Measurements from ENCODE around the gene PRDX2. TPM values are rescaled to one million over a fixed set of nuclear protein-coding genes. Genes with fewer than 3 reads are reported as not detected.

PRDX2 gene
- polyA plus RNA-seq, 5 donors, result 197 to 304 (median 214) TPM

GRCh38 chr19:12757544-12758274 is 43.9 kb downstream of the PRDX2 start:
- DNase-seq, result peak in 1 of 2 donors; percentile 58

DNA sequence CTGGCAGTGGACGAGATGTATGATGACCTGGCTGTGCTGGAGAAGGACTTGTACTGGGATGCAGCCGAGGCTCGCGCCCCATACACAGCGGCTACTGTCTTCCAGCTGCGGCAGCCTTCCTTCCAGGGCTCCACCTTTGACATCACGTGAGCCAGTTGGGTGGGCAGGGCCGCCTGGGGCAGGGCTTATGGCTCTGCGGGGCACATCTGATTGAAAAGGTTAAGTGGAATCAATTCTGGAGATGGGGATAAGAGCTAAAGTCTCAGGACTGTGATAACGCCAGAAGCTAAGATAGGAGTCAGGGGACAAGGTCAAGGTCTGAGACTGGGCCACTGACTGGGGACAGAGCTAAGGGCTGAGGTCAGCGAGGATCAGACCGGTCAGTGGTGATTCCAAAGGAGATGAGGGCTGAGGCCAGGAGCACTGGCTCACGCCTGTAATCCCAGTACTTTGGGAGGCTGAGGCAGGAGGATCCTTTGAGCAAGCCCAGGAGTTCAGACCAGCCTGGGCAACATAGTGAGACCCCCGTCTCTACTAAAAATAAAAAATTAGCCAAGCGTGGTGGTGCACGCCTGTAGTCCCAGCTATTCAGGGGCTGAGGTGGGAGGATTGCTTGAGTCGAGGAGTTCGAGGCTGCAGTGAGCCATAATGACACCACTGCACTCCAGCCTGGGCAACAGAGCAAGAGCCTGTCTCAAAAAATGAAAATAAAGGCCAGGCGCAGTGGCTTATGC is 45.3 kb downstream of the PRDX2 start:
- DNase-seq, result no peak

DNA sequence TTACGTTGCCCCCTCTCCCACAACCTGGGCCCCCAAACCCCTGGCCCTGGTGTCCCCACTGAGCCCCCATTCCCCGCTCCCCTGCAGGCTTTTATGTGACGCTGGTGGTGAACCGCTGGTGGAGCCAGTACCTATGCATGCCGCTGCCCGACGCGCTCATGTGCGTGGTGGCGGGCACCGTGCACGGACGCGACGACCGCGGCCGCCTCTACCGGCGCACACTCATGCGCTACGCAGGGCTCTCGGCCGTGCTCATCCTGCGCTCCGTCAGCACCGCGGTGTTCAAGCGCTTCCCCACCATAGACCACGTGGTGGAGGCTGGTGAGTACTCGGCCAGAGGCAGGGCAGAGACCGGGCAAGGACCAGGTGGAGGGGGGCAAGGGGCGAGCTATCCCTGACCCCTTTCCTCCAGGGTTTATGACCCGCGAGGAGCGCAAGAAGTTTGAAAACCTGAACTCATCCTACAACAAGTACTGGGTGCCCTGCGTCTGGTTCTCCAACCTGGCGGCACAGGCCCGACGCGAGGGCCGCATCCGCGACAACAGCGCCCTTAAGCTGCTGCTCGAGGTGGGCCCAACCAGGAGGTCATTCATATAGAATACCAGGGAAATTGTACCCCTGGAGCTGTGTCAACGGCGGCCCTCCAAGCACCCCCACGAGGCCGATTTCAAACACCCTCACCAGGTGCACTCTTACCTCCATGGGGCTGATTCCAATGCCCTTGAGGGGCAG is 47.0 kb downstream of the PRDX2 start:
- DNase-seq, result no peak

DNA sequence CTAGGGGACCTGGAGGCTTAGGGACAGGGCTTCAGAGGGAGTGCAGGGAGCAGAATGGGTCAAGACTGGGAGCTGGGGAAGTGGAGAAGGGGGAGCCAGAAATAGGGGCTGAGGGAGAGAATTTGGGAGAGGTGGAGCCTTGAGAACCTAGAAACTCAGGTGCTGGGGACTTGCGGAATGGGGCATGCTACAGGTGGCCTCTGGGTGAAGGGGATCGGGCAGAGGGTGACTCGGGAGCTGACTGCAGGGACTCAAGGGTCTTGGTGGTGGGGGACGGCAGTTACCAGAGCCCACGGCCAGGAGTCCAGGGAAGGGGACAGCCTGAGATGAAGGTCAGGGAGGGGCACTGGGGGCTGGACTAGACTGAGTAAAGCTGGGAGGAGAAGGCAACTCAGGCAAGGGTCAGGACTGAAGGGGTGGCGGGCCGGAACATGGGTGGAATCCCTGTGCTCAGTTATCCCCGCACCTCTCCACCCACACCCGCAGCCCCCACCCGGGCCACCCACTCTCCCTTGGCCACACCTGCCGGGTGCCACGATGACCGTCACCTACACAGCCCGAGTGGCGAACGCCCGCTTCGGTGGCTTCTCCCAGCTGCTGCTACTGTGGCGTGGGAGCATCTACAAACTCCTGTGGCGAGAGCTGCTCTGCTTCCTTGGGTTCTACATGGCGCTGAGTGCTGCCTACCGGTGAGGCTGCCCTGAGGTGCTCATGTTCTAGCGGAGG is 49.4 kb downstream of the PRDX2 start:
- no peak for DNase-seq

- DNase-seq, result no peak
These were observed 50.0 kb downstream of the PRDX2 start, which contains the start of gene BEST2 for GRCh38 chr19:12751635-12752034. TSS of gene BEST2 (plus strand) at chr19:12751791. CDS start at chr19:12752593, 802 bp downstream.

DNA sequence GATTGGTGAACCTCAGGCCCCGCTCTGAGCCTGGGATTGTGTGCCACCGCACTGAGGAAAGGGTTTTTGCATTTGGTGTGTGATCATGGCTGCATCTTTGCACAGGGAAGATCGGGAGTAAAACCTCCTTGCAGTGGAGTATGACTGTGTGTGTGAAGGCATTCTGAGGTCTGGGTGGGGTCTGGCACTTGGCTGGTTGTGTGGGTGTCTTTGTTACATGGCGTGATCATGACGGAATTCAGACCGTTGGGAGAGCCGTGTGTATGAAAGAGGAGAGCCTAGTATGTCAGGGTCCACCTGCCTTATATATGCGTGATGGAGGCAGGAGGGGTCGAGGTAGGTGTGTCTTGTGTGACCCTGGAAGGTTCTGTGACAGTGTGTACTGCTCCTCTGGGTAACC is 50.7 kb downstream of the PRDX2 start:
- DNase-seq, result no peak

- DNase-seq, result no peak
These were observed 51.6 kb downstream of the PRDX2 start for GRCh38 chr19:12749938-12750521.

DNA sequence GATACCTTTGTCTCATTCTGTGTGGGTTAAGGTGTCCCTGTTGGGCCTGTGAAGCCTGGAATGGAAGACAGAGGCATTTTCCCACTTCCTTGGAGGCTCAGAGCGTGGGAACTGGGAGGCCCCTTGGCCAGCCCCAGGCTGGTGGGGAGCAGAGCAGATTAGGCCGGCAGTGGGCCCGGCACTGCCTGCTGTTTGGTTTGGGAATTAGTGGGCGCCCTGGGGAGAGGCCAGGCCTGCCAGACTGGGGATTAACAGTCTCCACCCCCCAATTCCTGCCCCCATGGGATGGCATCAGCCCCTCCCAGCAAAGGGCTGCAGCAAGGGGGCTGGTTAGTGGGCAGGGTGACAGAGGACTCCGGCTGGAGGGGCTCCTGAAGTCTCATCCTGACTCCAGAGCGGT is 53.1 kb downstream of the PRDX2 start:
- DNase-seq, result no peak

Other genes with a start within 250 kb of the PRDX2 start
- 1 to 10 TPM; 3.2 to 6.8 (median 5.0) TPM for gene ZNF490, start 191.0 kb downstream of the PRDX2 start, polyA plus RNA-seq (ENCODE audit: insufficient read depth in 1 of 5, insufficient read length in 5 of 5, low replicate concordance in 1 of 5)
- gene ZNF791, start 190.9 kb downstream of the PRDX2 start, polyA plus RNA-seq (ENCODE audit: insufficient read depth in 1 of 5, insufficient read length in 5 of 5, low replicate concordance in 1 of 5), result 10 to 100 TPM; 13.9 to 23.7 (median 21.9) TPM
- gene MAN2B1, start 135.1 kb downstream of the PRDX2 start, polyA plus RNA-seq (ENCODE audit: insufficient read depth in 1 of 5, insufficient read length in 5 of 5, low replicate concordance in 1 of 5), result 10 to 100 TPM; 27.3 to 42.1 (median 32.8) TPM
- 10 to 100 TPM; 18.4 to 28.6 (median 23.9) TPM for gene WDR83, start 135.0 kb downstream of the PRDX2 start, polyA plus RNA-seq (ENCODE audit: insufficient read depth in 1 of 5, insufficient read length in 5 of 5, low replicate concordance in 1 of 5)
- gene DHPS, start 119.9 kb downstream of the PRDX2 start, polyA plus RNA-seq (ENCODE audit: insufficient read depth in 1 of 5, insufficient read length in 5 of 5, low replicate concordance in 1 of 5), result 10 to 100 TPM; 77.1 to 96.0 (median 87.7) TPM
- gene GNG14, start 113.8 kb downstream of the PRDX2 start, polyA plus RNA-seq (ENCODE audit: insufficient read depth in 1 of 5, insufficient read length in 5 of 5, low replicate concordance in 1 of 5), result under 1 TPM in 2 of 5 donors, not detected in 3; 0.60 to 0.82 TPM
- gene FBXW9, start 105.2 kb downstream of the PRDX2 start, polyA plus RNA-seq (ENCODE audit: insufficient read depth in 1 of 5, insufficient read length in 5 of 5, low replicate concordance in 1 of 5), result 10 to 100 TPM in 3 of 5 donors, 1 to 10 TPM in 2; 7.9 to 14.1 (median 10.1) TPM
- gene TNPO2, start 77.9 kb downstream of the PRDX2 start, polyA plus RNA-seq (ENCODE audit: insufficient read depth in 1 of 5, insufficient read length in 5 of 5, low replicate concordance in 1 of 5), result 10 to 100 TPM; 69.3 to 85.1 (median 75.9) TPM
- gene TRIR, start 67.1 kb downstream of the PRDX2 start, polyA plus RNA-seq (ENCODE audit: insufficient read depth in 1 of 5, insufficient read length in 5 of 5, low replicate concordance in 1 of 5), result 100 to 1,000 TPM; 139 to 222 (median 153) TPM
- 10 to 100 TPM; 52.8 to 70.1 (median 53.8) TPM for gene GET3, start 64.3 kb downstream of the PRDX2 start, polyA plus RNA-seq (ENCODE audit: insufficient read depth in 1 of 5, insufficient read length in 5 of 5, low replicate concordance in 1 of 5)
- gene BEST2, start 50.0 kb downstream of the PRDX2 start, polyA plus RNA-seq (ENCODE audit: insufficient read depth in 1 of 5, insufficient read length in 5 of 5, low replicate concordance in 1 of 5), result under 1 TPM in 4 of 5 donors, not detected in 1; 0.09 to 0.19 (median 0.15) TPM
- 10 to 100 TPM; 59.2 to 79.9 (median 74.2) TPM for gene HOOK2, start 26.2 kb downstream of the PRDX2 start, polyA plus RNA-seq (ENCODE audit: insufficient read depth in 1 of 5, insufficient read length in 5 of 5, low replicate concordance in 1 of 5)
- gene JUNB, start 10.3 kb downstream of the PRDX2 start, polyA plus RNA-seq (ENCODE audit: insufficient read depth in 1 of 5, insufficient read length in 5 of 5, low replicate concordance in 1 of 5), result 100 to 1,000 TPM in 1 of 5 donors, 10 to 100 TPM in 4; 14.8 to 132 (median 48.0) TPM
- gene THSD8, start 269 bp upstream of the PRDX2 start, polyA plus RNA-seq (ENCODE audit: insufficient read depth in 1 of 5, insufficient read length in 5 of 5, low replicate concordance in 1 of 5), result 10 to 100 TPM in 1 of 5 donors, 1 to 10 TPM in 4; 4.2 to 10.2 (median 7.2) TPM
- 10 to 100 TPM; 29.8 to 42.9 (median 32.9) TPM for gene RNASEH2A, start 4.8 kb upstream of the PRDX2 start, polyA plus RNA-seq (ENCODE audit: insufficient read depth in 1 of 5, insufficient read length in 5 of 5, low replicate concordance in 1 of 5)
- gene RTBDN, start 32.8 kb upstream of the PRDX2 start, polyA plus RNA-seq (ENCODE audit: insufficient read depth in 1 of 5, insufficient read length in 5 of 5, low replicate concordance in 1 of 5), result under 1 TPM in 4 of 5 donors, not detected in 1; 0.08 to 0.19 (median 0.13) TPM
- gene MAST1, start 36.7 kb upstream of the PRDX2 start, polyA plus RNA-seq (ENCODE audit: insufficient read depth in 1 of 5, insufficient read length in 5 of 5, low replicate concordance in 1 of 5), result 1 to 10 TPM; 1.6 to 2.1 (median 2.0) TPM
- 10 to 100 TPM; 19.8 to 25.3 (median 20.7) TPM for gene DNASE2, start 79.6 kb upstream of the PRDX2 start, polyA plus RNA-seq (ENCODE audit: insufficient read depth in 1 of 5, insufficient read length in 5 of 5, low replicate concordance in 1 of 5)
- gene KLF1, start 85.4 kb upstream of the PRDX2 start, polyA plus RNA-seq (ENCODE audit: insufficient read depth in 1 of 5, insufficient read length in 5 of 5, low replicate concordance in 1 of 5), result 1 to 10 TPM in 2 of 5 donors, under 1 TPM in 3; 0.30 to 2.3 (median 0.67) TPM
- 10 to 100 TPM; 19.5 to 31.5 (median 24.8) TPM for gene GCDH, start 89.4 kb upstream of the PRDX2 start, polyA plus RNA-seq (ENCODE audit: insufficient read depth in 1 of 5, insufficient read length in 5 of 5, low replicate concordance in 1 of 5)
- 1 to 10 TPM; 2.6 to 4.2 (median 3.1) TPM for gene SYCE2, start 117.5 kb upstream of the PRDX2 start, polyA plus RNA-seq (ENCODE audit: insufficient read depth in 1 of 5, insufficient read length in 5 of 5, low replicate concordance in 1 of 5)
- gene FARSA, start 131.9 kb upstream of the PRDX2 start, polyA plus RNA-seq (ENCODE audit: insufficient read depth in 1 of 5, insufficient read length in 5 of 5, low replicate concordance in 1 of 5), result 10 to 100 TPM; 32.1 to 54.4 (median 44.3) TPM
- 100 to 1,000 TPM; 632 to 884 (median 841) TPM for gene CALR, start 136.8 kb upstream of the PRDX2 start, polyA plus RNA-seq (ENCODE audit: insufficient read depth in 1 of 5, insufficient read length in 5 of 5, low replicate concordance in 1 of 5)
- gene RAD23A, start 144.1 kb upstream of the PRDX2 start, polyA plus RNA-seq (ENCODE audit: insufficient read depth in 1 of 5, insufficient read length in 5 of 5, low replicate concordance in 1 of 5), result 100 to 1,000 TPM in 1 of 5 donors, 10 to 100 TPM in 4; 55.7 to 105 (median 76.3) TPM
- gene GADD45GIP1, start 155.4 kb upstream of the PRDX2 start, polyA plus RNA-seq (ENCODE audit: insufficient read depth in 1 of 5, insufficient read length in 5 of 5, low replicate concordance in 1 of 5), result 10 to 100 TPM; 22.7 to 51.6 (median 25.6) TPM
- under 1 TPM; 0.21 to 0.57 (median 0.26) TPM for gene DAND5, start 167.8 kb upstream of the PRDX2 start, polyA plus RNA-seq (ENCODE audit: insufficient read depth in 1 of 5, insufficient read length in 5 of 5, low replicate concordance in 1 of 5)
- 100 to 1,000 TPM in 3 of 5 donors, 10 to 100 TPM in 2; 83.6 to 141 (median 101) TPM for gene NFIX, start 193.7 kb upstream of the PRDX2 start, polyA plus RNA-seq (ENCODE audit: insufficient read depth in 1 of 5, insufficient read length in 5 of 5, low replicate concordance in 1 of 5)

Data from right lung (tissue), 5 donors.